ENCODE data around the gene MRPL50. TPM values are rescaled to one million over a fixed set of nuclear protein-coding genes. Genes with fewer than 3 reads are reported as not detected.

MRPL50 gene
- total and polyA plus RNA-seq, 2 experiments from 2014 or later: 25.5 to 59.0 TPM

GRCh38 chr9:101417977-101418376 lies 19.6 kb upstream of the MRPL50 start:
- Mint-ChIP-seq H3K27me3 (ENCODE audit: insufficient read depth, low read depth, poor library complexity) (no peaks in the 10 kb centered on the region), H3K4me3 (no peak overlapping the region), H3K4me1 (peaks cover 6% of the 10 kb centered on the region; the same call in 2 of the 3 replicates), H3K27ac (no peak overlapping the region), H3K36me3 (ENCODE audit: low read depth) (0 out of 3 replicates have a peak, but pooled peaks cover under 1% of the 10 kb centered on the region), H3K9me3 (peaks cover 9% of the 10 kb centered on the region)
- Histone ChIP-seq H3K4me2 (no peak overlapping the region), H3K9me2 (ENCODE audit: insufficient read depth) (no peaks in the 10 kb centered on the region), H3F3A (replicated peaks; ENCODE audit: low read depth) (no peaks in the 10 kb centered on the region), H3K27me3 (ENCODE audit: insufficient read depth) (no peaks in the 10 kb centered on the region), H3K36me3 (ENCODE audit: insufficient read depth) (no peaks in the 10 kb centered on the region), H4K20me1 (replicated peaks; ENCODE audit: insufficient read depth) (no peaks in the 10 kb centered on the region), H3K79me2 (replicated peaks; ENCODE audit: insufficient read depth) (no peaks in the 10 kb centered on the region), H2AFZ (no peak overlapping the region), H3K27ac (ENCODE audit: low read depth) (no peak overlapping the region), H3K4me3 (no peak overlapping the region), H3K4me1 (ENCODE audit: insufficient read depth) (no peaks in the 10 kb centered on the region)
- no peak for DNase-seq (ENCODE audit: low spot score)
- no peak for ATAC-seq
- no peak for TF ChIP-seq ZNF462 (CRISPR knock-in tag; IDR thresholded peaks at IDR 0.05)
- no peak for TF ChIP-seq EZH2 (IDR thresholded peaks at IDR 0.05; ENCODE audit: low read depth, unreplicated experiment)
- no peak for TF ChIP-seq REST (IDR thresholded peaks at IDR 0.05; ENCODE audit: unreplicated experiment)
- TF ChIP-seq ZNF331 (CRISPR knock-in tag; IDR thresholded peaks at IDR 0.05; ENCODE audit: low read depth): no peak
- no peak for TF ChIP-seq NANOG (IDR thresholded peaks at IDR 0.05; ENCODE audit: borderline replicate concordance)
- no peak for TF ChIP-seq JUNB (IDR thresholded peaks at IDR 0.05; ENCODE audit: unreplicated experiment)
- TF ChIP-seq CTCF (conservative IDR thresholded peaks at IDR 0.05; ENCODE audit: low read depth in 2 of 2): no peak
- TF ChIP-seq EZH2phosphoT487 (IDR thresholded peaks at IDR 0.05; ENCODE audit: unreplicated experiment): no peak

All from GM23338 (cell line).